MG63 (cell line): ENCODE measurements around the gene CMTM5. TPM values are rescaled to one million over a fixed set of nuclear protein-coding genes. Genes with fewer than 3 reads are reported as not detected.

ENCODE experiments used
- DNase-seq: peaks from one replicate; pipeline ENCODE4 v3.0.0-alpha.2; 2020
- H3K27me3 ChIP-seq: fragments of 250-450 bp; sonication (Bioruptor Pico); 2 replicates; pipeline ENCODE4 v1.5.1; 2020; ENCODE audit warnings: mild to moderate bottlenecking, moderate library complexity
- H3K36me3 ChIP-seq: fragments of 250-450 bp; sonication (Bioruptor Pico); 2 replicates; pipeline ENCODE4 v1.5.1; 2020; ENCODE audit warnings: mild to moderate bottlenecking, moderate library complexity
- H3K4me3 ChIP-seq: fragments of 250-450 bp; sonication (Bioruptor Pico); 2 replicates; pipeline ENCODE4 v1.5.1; 2020; ENCODE audit warnings: mild to moderate bottlenecking, moderate library complexity
- H3K9me3 ChIP-seq: fragments of 250-450 bp; sonication (Bioruptor Pico); 2 replicates; pipeline ENCODE4 v1.5.1; 2020; ENCODE audit warnings: mild to moderate bottlenecking, moderate library complexity
- total RNA-seq: library from RNA; depleted of rRNA; stranded (reverse); fragments of >200 nt; shearing (Covaris generic); gene quantifications from 2 replicates; pipeline ENCODE4 v1.2.3, GENCODE V29; 2014; ENCODE audit warnings: low replicate concordance

The CMTM5 gene
- total RNA-seq, 1 experiment from 2014 or later, result not detected

- no peak overlapping the region for H3K4me3 ChIP-seq
- no peaks in the 10 kb centered on the region for H3K36me3 ChIP-seq
- no peak for DNase-seq
- H3K27me3 ChIP-seq, result no peaks in the 10 kb centered on the region
- H3K9me3 ChIP-seq, result no peaks in the 10 kb centered on the region
Observed at GRCh38 chr14:23401291-23401690, 24.4 kb downstream of the CMTM5 start.

GRCh38 chr14:23402296-23403138, 25.7 kb downstream of the CMTM5 start:
- no peak for DNase-seq
- no peaks in the 10 kb centered on the region for H3K36me3 ChIP-seq
- H3K4me3 ChIP-seq, result no peak overlapping the region
- H3K9me3 ChIP-seq, result no peaks in the 10 kb centered on the region
- no peaks in the 10 kb centered on the region for H3K27me3 ChIP-seq

- no peak for DNase-seq
- no peaks in the 10 kb centered on the region for H3K9me3 ChIP-seq
- H3K36me3 ChIP-seq, result no peaks in the 10 kb centered on the region
- H3K27me3 ChIP-seq, result no peaks in the 10 kb centered on the region
- no peak overlapping the region for H3K4me3 ChIP-seq
Observed at GRCh38 chr14:23403139-23403438, 26.2 kb downstream of the CMTM5 start.

GRCh38 chr14:23403908-23404307, 27.1 kb downstream of the CMTM5 start:
- Histone ChIP-seq H3K4me3 (no peak overlapping the region), H3K27me3 (no peaks in the 10 kb centered on the region), H3K9me3 (no peaks in the 10 kb centered on the region), H3K36me3 (no peaks in the 10 kb centered on the region)
- DNase-seq, result no peak

- H3K4me3 ChIP-seq, result no peak overlapping the region
- no peaks in the 10 kb centered on the region for H3K36me3 ChIP-seq
- H3K27me3 ChIP-seq, result no peaks in the 10 kb centered on the region
- DNase-seq, result no peak
- H3K9me3 ChIP-seq, result no peaks in the 10 kb centered on the region
Observed at GRCh38 chr14:23404331-23404900, 27.6 kb downstream of the CMTM5 start.

GRCh38 chr14:23405096-23405495, 28.2 kb downstream of the CMTM5 start:
- no peaks in the 10 kb centered on the region for H3K9me3 ChIP-seq
- DNase-seq, result no peak
- H3K36me3 ChIP-seq, result no peaks in the 10 kb centered on the region
- no peak overlapping the region for H3K4me3 ChIP-seq
- H3K27me3 ChIP-seq, result no peaks in the 10 kb centered on the region

- H3K27me3 ChIP-seq, result no peaks in the 10 kb centered on the region
- H3K9me3 ChIP-seq, result no peaks in the 10 kb centered on the region
- DNase-seq, result no peak
- H3K4me3 ChIP-seq, result no peak overlapping the region
- H3K36me3 ChIP-seq, result no peaks in the 10 kb centered on the region
Observed at GRCh38 chr14:23405516-23406025, 28.7 kb downstream of the CMTM5 start.

- no peak overlapping the region for H3K4me3 ChIP-seq
- H3K9me3 ChIP-seq, result no peaks in the 10 kb centered on the region
- no peaks in the 10 kb centered on the region for H3K27me3 ChIP-seq
- H3K36me3 ChIP-seq, result no peaks in the 10 kb centered on the region
- DNase-seq, result no peak
Observed at GRCh38 chr14:23406244-23406643, 29.4 kb downstream of the CMTM5 start.

- DNase-seq, result no peak
Observed at GRCh38 chr14:23406725-23407355, 30.0 kb downstream of the CMTM5 start.

GRCh38 chr14:23407516-23408306, 30.9 kb downstream of the CMTM5 start, which contains the start of gene MYH6:
Gene MYH6 (minus strand): TSS chr14:23408273. CDS start chr14:23407223, 1,050 bp downstream.
- Histone ChIP-seq H3K4me3 (no peak within 1 kb of the TSS), H3K36me3 (no peaks in the 10 kb centered on the region), H3K9me3 (no peaks in the 10 kb centered on the region), H3K27me3 (no peaks in the 10 kb centered on the region)
- no peak for DNase-seq

More at GRCh38 chr14:23406725-23407355, 30.0 kb downstream of the CMTM5 start:
- no peaks in the 10 kb centered on the region for H3K36me3 ChIP-seq
- no peaks in the 10 kb centered on the region for H3K27me3 ChIP-seq
- H3K4me3 ChIP-seq, result no peak overlapping the region
- H3K9me3 ChIP-seq, result no peaks in the 10 kb centered on the region

- Histone ChIP-seq H3K27me3 (no peaks in the 10 kb centered on the region), H3K9me3 (no peaks in the 10 kb centered on the region), H3K4me3 (no peak overlapping the region), H3K36me3 (no peaks in the 10 kb centered on the region)
- DNase-seq, result no peak
Observed at GRCh38 chr14:23408307-23408630, 31.4 kb downstream of the CMTM5 start.

- DNase-seq, result no peak
- Histone ChIP-seq H3K27me3 (no peaks in the 10 kb centered on the region), H3K36me3 (no peaks in the 10 kb centered on the region), H3K4me3 (no peak overlapping the region), H3K9me3 (no peaks in the 10 kb centered on the region)
Observed at GRCh38 chr14:23409475-23409874, 32.6 kb downstream of the CMTM5 start.

- Histone ChIP-seq H3K9me3 (no peaks in the 10 kb centered on the region), H3K27me3 (no peaks in the 10 kb centered on the region), H3K4me3 (no peak overlapping the region), H3K36me3 (no peaks in the 10 kb centered on the region)
- no peak for DNase-seq
Observed at GRCh38 chr14:23409966-23410635, 33.3 kb downstream of the CMTM5 start.

GRCh38 chr14:23411563-23412525, 35.0 kb downstream of the CMTM5 start:
- Histone ChIP-seq H3K4me3 (no peak overlapping the region), H3K36me3 (no peaks in the 10 kb centered on the region), H3K9me3 (no peaks in the 10 kb centered on the region), H3K27me3 (no peaks in the 10 kb centered on the region)
- DNase-seq, result no peak

- Histone ChIP-seq H3K4me3 (no peak overlapping the region), H3K9me3 (no peaks in the 10 kb centered on the region), H3K27me3 (no peaks in the 10 kb centered on the region), H3K36me3 (no peaks in the 10 kb centered on the region)
- DNase-seq, result no peak
Observed at GRCh38 chr14:23413681-23414080, 36.8 kb downstream of the CMTM5 start.
